HEK293 (cell line): Measurements from ENCODE around the gene C6orf120.

Experiments used
- CTCF ChIA-PET: fragments of 350-600 bp; formaldehyde crosslinking; extraction: SDS; loops from one replicate; lab custom pipeline; 2021; ENCODE audit warnings: antibody characterized with exemption; lab: Yijun Ruan, JAX
- POLR2A ChIA-PET: fragments of 300-600 bp; formaldehyde crosslinking; extraction: SDS; loops from one replicate; lab custom pipeline; 2020; ENCODE audit warnings: antibody characterized with exemption, inconsistent platforms; lab: Yijun Ruan, JAX
- H3K27ac ChIP-seq: fragments of 200-500 bp; sonication (Bioruptor generic); 2 replicates; pipeline ENCODE4 v1.5.1; 2014; ENCODE audit warnings: low read depth, low read length, control low read depth, inconsistent platforms; ENCODE audit errors: extremely low read depth
- H3K36me3 ChIP-seq, 2 experiments: fragments of 200-500 bp in 1 of 2; sonication (Bioruptor generic) in 1 of 2; 1 replicate in 1 of 2; 2 replicates in 1 of 2; pipeline ENCODE4 v1.5.1; 2014 to 2017; ENCODE audit warnings: inconsistent platforms in 2 of 2, low read length in 2 of 2; ENCODE audit not compliant: control insufficient read depth in 2 of 2, insufficient read depth in 1 of 2
- H3K4me1 ChIP-seq: fragments of 200-500 bp; sonication (Bioruptor generic); 2 replicates; pipeline ENCODE4 v1.5.1; 2014; ENCODE audit warnings: mild to moderate bottlenecking, low read length, inconsistent platforms; ENCODE audit not compliant: control insufficient read depth, insufficient read depth
- H3K4me3 ChIP-seq: 2 replicates; pipeline ENCODE4 v1.5.1; 2011; ENCODE audit warnings: low read depth, mild to moderate bottlenecking, control low read depth, low read length, moderate library complexity
- H3K9me3 ChIP-seq: fragments of 200-500 bp; sonication (Bioruptor generic); 2 replicates; pipeline ENCODE4 v1.5.1; 2014; ENCODE audit warnings: low read depth, low read length, inconsistent platforms; ENCODE audit not compliant: control insufficient read depth, insufficient read depth
- GLIS1 ChIP-seq: fragments of 450-650 bp; formaldehyde crosslinking; IDR thresholded peaks from 2 replicates; pipeline ENCODE4 v1.5.1; 2016; ENCODE audit warnings: missing biosample characterization, missing genetic modification characterization
- IKZF3 ChIP-seq: fragments of 450-650 bp; IDR thresholded peaks from 2 replicates; pipeline ENCODE4 v1.5.0; 2018; ENCODE audit warnings: missing biosample characterization, mild to moderate bottlenecking, missing genetic modification characterization, moderate library complexity
- KLF17 ChIP-seq: fragments of 450-650 bp; formaldehyde crosslinking; IDR thresholded peaks from 2 replicates; pipeline ENCODE4 v1.5.1; 2016; ENCODE audit warnings: missing biosample characterization, missing genetic modification characterization
- MYNN ChIP-seq: fragments of 450-650 bp; formaldehyde crosslinking; IDR thresholded peaks from 2 replicates; pipeline ENCODE4 v1.5.1; 2016; ENCODE audit warnings: missing biosample characterization, missing genetic modification characterization, borderline replicate concordance
- PATZ1 ChIP-seq: fragments of 450-650 bp; formaldehyde crosslinking; IDR thresholded peaks from 2 replicates; pipeline ENCODE4 v1.5.1; 2016; ENCODE audit warnings: missing biosample characterization, missing genetic modification characterization
- PRDM4 ChIP-seq: fragments of 450-650 bp; formaldehyde crosslinking; IDR thresholded peaks from 2 replicates; pipeline ENCODE4 v1.5.1; 2017; ENCODE audit warnings: missing biosample characterization, missing genetic modification characterization
- ZBTB21 ChIP-seq: fragments of 450-650 bp; formaldehyde crosslinking; IDR thresholded peaks from 2 replicates; pipeline ENCODE4 v1.5.1; 2017; ENCODE audit warnings: missing biosample characterization, missing genetic modification characterization
- ZNF157 ChIP-seq: fragments of 450-650 bp; formaldehyde crosslinking; IDR thresholded peaks from 2 replicates; pipeline ENCODE4 v1.5.1; 2016; ENCODE audit warnings: missing biosample characterization, missing genetic modification characterization
- ZNF214 ChIP-seq: fragments of 450-650 bp; formaldehyde crosslinking; IDR thresholded peaks from 2 replicates; pipeline ENCODE4 v1.5.1; 2017; ENCODE audit warnings: missing biosample characterization, mild to moderate bottlenecking, missing genetic modification characterization, borderline replicate concordance
- ZNF514 ChIP-seq: fragments of 450-650 bp; formaldehyde crosslinking; IDR thresholded peaks from 2 replicates; pipeline ENCODE4 v1.5.1; 2016; ENCODE audit warnings: missing biosample characterization, missing genetic modification characterization
- ZNF561 ChIP-seq: fragments of 450-650 bp; IDR thresholded peaks from 2 replicates; pipeline ENCODE4 v1.5.1; 2018; ENCODE audit warnings: missing biosample characterization, missing genetic modification characterization, borderline replicate concordance
- ZNF670 ChIP-seq: fragments of 450-650 bp; formaldehyde crosslinking; IDR thresholded peaks from 2 replicates; pipeline ENCODE4 v1.5.1; 2016; ENCODE audit warnings: missing biosample characterization, missing genetic modification characterization, low read depth
- ZNF830 ChIP-seq: fragments of 450-650 bp; IDR thresholded peaks from 2 replicates; pipeline ENCODE4 v1.5.0; 2018; ENCODE audit warnings: missing biosample characterization, missing genetic modification characterization, low read depth, mild to moderate bottlenecking, moderate library complexity
- TF ChIP-seq, protein P1 (sequence below): fragments of 450-650 bp; formaldehyde crosslinking; IDR thresholded peaks from 2 replicates; pipeline ENCODE4 v1.5.1; 2016; ENCODE audit warnings: missing biosample characterization, missing genetic modification characterization
- TF ChIP-seq, protein P2 (sequence below): fragments of 450-650 bp; IDR thresholded peaks from 2 replicates; pipeline ENCODE4 v1.5.1; 2018; ENCODE audit warnings: missing biosample characterization, mild to moderate bottlenecking, missing genetic modification characterization
- TF ChIP-seq, protein P3 (sequence below): fragments of 450-650 bp; formaldehyde crosslinking; IDR thresholded peaks from 2 replicates; pipeline ENCODE4 v1.5.1; 2016; ENCODE audit warnings: missing biosample characterization, missing genetic modification characterization
- TF ChIP-seq, protein P4 (sequence below): fragments of 450-650 bp; IDR thresholded peaks from 2 replicates; pipeline ENCODE4 v1.5.1; 2018; ENCODE audit warnings: missing biosample characterization, missing genetic modification characterization

Gene C6orf120

DNA sequence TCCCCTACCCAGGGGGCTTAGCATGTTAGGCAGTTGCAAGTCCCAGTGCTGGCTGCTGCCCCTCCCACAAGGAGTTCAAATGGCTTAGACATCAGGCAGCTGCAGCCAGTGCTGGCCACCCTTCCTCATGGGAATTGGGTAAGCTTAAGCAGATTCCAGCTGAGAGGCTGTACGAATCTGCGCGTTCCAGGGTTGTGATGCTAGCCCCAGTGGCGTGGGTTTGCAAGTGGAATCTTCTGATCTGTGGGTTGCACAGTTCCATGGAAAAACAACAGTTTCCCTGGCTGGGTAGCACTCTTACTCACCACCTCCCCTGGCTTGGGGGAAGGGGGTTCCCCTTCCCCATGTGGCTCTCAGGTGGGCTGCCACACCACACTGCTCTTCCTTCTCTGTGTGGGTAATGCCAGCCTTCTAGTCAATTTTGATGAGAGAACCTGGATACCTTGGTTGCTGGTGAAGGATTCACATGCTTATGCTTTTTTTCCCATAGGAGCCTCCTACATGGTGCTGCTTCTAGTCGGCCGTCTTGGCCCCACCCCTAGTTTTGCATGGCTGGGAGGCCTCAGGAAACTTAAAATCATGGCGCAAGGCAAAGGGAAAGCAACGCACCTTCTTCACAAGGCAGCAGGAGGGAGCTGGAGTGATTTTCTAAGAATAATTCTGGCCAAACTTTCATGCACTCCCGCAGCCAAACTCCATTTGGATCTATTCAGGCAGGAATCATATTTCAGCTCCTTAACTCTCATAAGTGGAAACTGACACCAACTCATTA, 36.5 kb downstream of the C6orf120 start:
- H3K36me3 ChIP-seq: no peaks in the 10 kb centered on the region
- H3K4me3 ChIP-seq: no peak overlapping the region
- POLR2A ChIA-PET: interaction anchor here (1.2 kb wide), 1 partner anchor 13 kb away, joined by 3 read pairs; no protein-coding TSS in a partner anchor
- peak overlapping the region; percentile 18 for H3K27ac ChIP-seq
- TF ChIP-seq ZNF157 (no peak), ZNF214 (no peak), ZBTB21 (no peak), ZNF670 (tag by site-specific recombination) (no peak), IKZF3 (tag by site-specific recombination) (0 out of 2 replicates have a peak, but pooled peaks have one; percentile 13), GLIS1 (tag by site-specific recombination) (peak; percentile 18; the same call in 1 of the 2 replicates), ZNF514 (tag by site-specific recombination) (no peak), KLF17 (tag by site-specific recombination) (no peak), MYNN (tag by site-specific recombination) (no peak), ZNF561 (tag by site-specific recombination) (no peak), ZNF830 (tag by site-specific recombination) (no peak)
- TF ChIP-seq, protein P1, sequence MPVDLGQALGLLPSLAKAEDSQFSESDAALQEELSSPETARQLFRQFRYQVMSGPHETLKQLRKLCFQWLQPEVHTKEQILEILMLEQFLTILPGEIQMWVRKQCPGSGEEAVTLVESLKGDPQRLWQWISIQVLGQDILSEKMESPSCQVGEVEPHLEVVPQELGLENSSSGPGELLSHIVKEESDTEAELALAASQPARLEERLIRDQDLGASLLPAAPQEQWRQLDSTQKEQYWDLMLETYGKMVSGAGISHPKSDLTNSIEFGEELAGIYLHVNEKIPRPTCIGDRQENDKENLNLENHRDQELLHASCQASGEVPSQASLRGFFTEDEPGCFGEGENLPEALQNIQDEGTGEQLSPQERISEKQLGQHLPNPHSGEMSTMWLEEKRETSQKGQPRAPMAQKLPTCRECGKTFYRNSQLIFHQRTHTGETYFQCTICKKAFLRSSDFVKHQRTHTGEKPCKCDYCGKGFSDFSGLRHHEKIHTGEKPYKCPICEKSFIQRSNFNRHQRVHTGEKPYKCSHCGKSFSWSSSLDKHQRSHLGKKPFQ (tag by site-specific recombination): no peak
- TF ChIP-seq, protein P2, sequence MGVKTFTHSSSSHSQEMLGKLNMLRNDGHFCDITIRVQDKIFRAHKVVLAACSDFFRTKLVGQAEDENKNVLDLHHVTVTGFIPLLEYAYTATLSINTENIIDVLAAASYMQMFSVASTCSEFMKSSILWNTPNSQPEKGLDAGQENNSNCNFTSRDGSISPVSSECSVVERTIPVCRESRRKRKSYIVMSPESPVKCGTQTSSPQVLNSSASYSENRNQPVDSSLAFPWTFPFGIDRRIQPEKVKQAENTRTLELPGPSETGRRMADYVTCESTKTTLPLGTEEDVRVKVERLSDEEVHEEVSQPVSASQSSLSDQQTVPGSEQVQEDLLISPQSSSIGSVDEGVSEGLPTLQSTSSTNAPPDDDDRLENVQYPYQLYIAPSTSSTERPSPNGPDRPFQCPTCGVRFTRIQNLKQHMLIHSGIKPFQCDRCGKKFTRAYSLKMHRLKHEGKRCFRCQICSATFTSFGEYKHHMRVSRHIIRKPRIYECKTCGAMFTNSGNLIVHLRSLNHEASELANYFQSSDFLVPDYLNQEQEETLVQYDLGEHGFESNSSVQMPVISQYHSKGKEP (tag by site-specific recombination): peak; percentile 29; the same call in 1 of the 2 replicates
- TF ChIP-seq, protein P3, sequence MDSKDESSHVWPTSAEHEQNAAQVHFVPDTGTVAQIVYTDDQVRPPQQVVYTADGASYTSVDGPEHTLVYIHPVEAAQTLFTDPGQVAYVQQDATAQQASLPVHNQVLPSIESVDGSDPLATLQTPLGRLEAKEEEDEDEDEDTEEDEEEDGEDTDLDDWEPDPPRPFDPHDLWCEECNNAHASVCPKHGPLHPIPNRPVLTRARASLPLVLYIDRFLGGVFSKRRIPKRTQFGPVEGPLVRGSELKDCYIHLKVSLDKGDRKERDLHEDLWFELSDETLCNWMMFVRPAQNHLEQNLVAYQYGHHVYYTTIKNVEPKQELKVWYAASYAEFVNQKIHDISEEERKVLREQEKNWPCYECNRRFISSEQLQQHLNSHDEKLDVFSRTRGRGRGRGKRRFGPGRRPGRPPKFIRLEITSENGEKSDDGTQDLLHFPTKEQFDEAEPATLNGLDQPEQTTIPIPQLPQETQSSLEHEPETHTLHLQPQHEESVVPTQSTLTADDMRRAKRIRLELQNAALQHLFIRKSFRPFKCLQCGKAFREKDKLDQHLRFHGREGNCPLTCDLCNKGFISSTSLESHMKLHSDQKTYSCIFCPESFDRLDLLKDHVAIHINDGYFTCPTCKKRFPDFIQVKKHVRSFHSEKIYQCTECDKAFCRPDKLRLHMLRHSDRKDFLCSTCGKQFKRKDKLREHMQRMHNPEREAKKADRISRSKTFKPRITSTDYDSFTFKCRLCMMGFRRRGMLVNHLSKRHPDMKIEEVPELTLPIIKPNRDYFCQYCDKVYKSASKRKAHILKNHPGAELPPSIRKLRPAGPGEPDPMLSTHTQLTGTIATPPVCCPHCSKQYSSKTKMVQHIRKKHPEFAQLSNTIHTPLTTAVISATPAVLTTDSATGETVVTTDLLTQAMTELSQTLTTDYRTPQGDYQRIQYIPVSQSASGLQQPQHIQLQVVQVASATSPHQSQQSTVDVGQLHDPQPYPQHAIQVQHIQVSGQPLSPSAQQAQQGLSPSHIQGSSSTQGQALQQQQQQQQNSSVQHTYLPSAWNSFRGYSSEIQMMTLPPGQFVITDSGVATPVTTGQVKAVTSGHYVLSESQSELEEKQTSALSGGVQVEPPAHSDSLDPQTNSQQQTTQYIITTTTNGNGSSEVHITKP (tag by site-specific recombination): peak; percentile 56; the same call in 1 of the 2 replicates
- H3K4me1 ChIP-seq: peaks cover 13% of the 10 kb centered on the region
- no peaks in the 10 kb centered on the region for H3K9me3 ChIP-seq
- CTCF ChIA-PET: no interaction called here

DNA sequence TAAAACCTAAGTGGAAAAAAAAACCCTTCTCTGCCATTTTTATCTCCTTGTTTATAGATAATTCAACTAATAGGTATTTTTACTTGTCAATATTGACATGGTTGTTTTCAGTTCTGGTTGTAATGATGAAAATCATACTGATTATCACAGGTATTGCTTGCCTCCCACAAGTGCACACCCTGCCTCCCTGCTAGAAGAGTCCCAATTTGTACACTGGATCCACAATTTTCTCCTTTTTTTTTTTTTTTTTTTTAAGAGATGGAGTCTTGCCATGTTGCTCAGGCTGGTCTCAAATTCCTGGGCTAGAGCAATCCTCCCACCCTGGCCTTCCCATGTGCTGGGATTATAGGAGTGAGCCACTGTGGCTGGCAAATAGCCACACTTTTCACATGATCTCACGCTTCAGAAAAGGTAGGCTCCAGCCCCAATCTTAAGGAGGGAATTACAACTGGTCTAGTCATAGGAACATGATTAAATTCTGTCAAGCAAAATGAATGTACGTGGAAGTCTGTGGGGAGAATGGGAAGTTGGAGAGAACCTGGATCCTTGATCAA, 37.1 kb downstream of the C6orf120 start:
- Histone ChIP-seq H3K27ac (peak overlapping the region; percentile 18), H3K4me1 (peaks cover 13% of the 10 kb centered on the region), H3K4me3 (no peak overlapping the region), H3K9me3 (no peaks in the 10 kb centered on the region), H3K36me3 (no peaks in the 10 kb centered on the region)
- CTCF ChIA-PET: no interaction called here
- POLR2A ChIA-PET: interaction anchor here (1.2 kb wide), 1 partner anchor 14 kb away, joined by 3 read pairs; no protein-coding TSS in a partner anchor
- TF ChIP-seq, protein P4, sequence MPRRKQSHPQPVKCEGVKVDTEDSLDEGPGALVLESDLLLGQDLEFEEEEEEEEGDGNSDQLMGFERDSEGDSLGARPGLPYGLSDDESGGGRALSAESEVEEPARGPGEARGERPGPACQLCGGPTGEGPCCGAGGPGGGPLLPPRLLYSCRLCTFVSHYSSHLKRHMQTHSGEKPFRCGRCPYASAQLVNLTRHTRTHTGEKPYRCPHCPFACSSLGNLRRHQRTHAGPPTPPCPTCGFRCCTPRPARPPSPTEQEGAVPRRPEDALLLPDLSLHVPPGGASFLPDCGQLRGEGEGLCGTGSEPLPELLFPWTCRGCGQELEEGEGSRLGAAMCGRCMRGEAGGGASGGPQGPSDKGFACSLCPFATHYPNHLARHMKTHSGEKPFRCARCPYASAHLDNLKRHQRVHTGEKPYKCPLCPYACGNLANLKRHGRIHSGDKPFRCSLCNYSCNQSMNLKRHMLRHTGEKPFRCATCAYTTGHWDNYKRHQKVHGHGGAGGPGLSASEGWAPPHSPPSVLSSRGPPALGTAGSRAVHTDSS (tag by site-specific recombination): no peak
- TF ChIP-seq PRDM4 (tag by site-specific recombination) (no peak), PATZ1 (0 out of 2 replicates have a peak, but pooled peaks have one; percentile 15)
